GM21526 (cell line): ENCODE measurements around the gene GTF3C1.
"Not testable (repeated sequence)": the region's sequence is repeated elsewhere in the genome, so short reads cannot be mapped to it uniquely, and the experiment has no call there.

Experiments used
- ATAC-seq: cut with Tn5 transposase; IDR thresholded peaks from one replicate; pipeline ENCODE4 v1.9.1; 2021; ENCODE audit warnings: moderate library complexity; ENCODE audit not compliant: unreplicated experiment, low FRiP score

The GTF3C1 gene

DNA sequence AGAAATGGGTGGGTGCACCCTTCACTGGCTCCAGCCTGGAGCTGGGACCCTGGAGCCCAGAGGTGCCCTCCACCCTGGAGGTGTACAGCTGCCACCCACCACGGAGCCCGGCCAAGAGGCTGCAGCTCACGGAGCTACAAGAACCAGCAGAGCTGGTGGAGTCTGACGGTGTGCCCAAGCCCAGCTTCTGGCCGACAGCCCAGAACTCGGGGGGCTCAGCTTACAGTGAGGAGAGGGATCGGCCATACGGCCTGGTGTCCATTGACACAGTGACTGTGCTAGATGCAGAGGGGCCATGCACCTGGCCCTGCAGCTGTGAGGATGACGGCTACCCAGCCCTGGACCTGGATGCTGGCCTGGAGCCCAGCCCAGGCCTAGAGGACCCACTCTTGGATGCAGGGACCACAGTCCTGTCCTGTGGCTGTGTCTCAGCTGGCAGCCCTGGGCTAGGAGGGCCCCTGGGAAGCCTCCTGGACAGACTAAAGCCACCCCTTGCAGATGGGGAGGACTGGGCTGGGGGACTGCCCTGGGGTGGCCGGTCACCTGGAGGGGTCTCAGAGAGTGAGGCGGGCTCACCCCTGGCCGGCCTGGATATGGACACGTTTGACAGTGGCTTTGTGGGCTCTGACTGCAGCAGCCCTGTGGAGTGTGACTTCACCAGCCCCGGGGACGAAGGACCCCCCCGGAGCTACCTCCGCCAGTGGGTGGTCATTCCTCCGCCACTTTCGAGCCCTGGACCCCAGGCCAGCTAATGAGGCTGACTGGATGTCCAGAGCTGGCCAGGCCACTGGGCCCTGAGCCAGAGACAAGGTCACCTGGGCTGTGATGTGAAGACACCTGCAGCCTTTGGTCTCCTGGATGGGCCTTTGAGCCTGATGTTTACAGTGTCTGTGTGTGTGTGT lies 100.9 kb downstream of the GTF3C1 start:
- no peak for ATAC-seq

DNA sequence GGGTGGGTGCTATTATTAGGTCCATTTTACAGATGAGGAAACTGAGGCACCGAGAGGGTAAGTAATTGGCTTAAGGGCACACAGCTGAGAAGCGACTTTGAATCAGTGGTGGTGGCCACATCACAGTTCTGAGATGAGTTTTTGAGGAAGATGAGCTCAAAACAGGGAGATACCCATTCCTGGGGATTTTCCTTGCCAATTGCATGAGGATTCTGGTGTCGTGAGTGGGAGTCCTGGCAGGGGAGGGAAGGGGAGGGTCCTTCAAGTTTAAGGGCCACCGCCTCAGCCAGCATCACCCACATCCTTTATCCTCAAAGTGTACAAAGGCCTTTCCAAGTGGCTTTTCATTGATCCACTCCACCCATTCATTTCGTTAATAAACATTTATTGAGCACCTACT lies 102.4 kb downstream of the GTF3C1 start:
- ATAC-seq: no peak

DNA sequence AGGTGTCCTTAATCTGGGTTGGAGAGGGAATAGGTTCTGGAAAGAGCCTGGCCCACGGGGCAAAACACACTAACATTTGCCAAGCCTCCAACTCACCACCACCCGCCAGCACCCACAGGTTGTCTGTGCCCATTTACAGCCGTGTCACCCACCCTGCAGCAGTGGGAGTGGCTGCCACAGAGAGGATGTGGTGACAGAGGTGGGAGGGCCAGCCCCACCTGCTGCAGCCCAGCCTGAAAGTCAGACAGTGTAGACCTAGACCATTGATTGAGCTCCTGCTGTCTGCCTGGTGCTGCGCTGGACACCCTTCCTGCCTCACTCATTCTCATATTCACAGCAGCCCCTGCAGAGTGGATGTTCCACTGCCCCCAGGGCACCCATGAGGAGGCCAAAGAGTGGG lies 103.0 kb downstream of the GTF3C1 start:
- ATAC-seq: no peak

DNA sequence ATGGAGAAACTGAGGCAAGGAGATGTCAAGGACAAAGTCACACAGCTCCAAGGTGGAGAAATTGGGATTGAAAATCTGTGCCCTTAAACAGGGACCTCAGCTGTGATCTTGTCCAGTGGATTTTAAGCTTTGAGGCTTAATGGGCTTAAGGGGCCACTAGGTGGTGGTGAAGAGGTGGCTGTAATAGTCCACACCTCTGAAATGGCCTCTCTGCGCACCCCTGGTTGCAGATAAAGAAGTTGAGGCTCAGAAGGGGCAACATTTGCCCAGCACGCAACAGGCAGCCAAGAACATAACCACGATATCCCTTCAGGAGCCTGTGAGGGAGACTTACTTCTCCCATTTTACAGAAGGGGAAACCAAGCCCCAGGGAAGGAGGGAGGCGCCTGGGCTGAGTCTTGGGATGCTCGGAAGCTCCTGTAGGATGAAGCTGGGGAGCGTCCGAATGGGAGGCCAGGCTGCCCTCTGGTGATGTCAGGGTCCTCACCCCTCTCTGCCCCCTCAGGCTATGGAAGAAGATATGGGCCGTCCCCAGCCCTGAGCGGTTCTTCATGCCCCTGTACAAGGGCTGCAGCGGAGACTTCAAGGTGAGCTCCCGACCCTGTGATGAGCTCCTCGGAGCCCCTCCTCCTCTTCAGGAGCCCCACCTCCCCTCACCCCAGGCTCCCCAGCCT lies 104.1 kb downstream of the GTF3C1 start:
- ATAC-seq: no peak

DNA sequence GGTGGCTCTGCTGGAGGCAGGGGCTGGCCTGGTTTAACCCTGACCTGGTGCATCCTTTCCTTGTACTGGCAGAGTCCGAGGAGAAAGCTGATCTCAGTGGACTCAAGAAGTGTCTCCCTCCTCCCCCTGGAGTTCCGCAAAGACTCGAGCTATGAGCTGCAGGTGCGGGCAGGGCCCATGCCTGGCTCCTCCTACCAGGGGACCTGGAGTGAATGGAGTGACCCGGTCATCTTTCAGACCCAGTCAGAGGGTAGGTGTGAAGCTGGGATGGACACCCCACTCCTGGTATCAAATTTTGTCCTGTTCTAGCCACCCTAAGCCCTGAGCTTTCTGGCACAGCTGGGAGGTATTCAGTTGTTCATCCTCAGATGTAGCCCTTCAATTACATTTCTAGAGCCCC lies 105.2 kb downstream of the GTF3C1 start:
- no peak for ATAC-seq

DNA sequence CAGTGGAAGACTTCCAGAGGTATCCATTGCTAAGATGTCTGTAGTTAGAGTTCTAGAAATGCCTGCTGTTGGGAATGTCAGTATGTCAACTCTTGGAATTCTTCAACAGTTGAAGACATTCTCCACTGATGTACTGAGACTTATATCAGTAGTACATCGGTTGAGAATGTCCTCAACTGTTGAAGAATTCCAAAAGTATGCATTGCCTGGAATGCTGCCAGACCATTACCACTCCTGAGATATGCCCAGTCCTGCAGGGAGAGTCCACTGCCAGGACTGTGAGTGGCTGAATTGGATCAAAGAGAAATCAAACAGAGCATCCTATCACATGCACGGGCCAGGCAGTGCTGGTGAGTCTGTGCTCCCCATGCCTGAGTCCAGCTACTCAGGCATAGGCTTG lies 105.7 kb downstream of the GTF3C1 start:
- ATAC-seq: no peak

DNA sequence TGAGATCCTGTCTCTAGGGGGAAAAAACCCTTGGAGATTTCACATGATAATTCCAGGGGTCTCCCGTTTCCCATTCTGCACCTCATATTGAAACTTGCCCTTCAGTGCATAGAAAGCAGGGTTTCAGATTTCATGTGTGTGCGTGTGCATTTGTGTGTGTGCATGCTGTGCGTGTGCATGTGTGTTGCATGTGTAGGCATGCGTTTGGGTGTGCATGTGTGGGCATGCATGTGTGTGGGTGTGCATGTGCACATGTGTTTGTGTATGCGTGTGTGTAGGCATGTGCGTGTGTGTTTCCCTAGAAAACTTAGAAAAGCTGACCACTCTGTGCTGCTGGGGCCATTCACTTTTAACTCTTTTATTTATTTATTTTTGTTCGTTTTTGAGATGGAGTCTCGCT lies 107.7 kb downstream of the GTF3C1 start:
- ATAC-seq: no peak

DNA sequence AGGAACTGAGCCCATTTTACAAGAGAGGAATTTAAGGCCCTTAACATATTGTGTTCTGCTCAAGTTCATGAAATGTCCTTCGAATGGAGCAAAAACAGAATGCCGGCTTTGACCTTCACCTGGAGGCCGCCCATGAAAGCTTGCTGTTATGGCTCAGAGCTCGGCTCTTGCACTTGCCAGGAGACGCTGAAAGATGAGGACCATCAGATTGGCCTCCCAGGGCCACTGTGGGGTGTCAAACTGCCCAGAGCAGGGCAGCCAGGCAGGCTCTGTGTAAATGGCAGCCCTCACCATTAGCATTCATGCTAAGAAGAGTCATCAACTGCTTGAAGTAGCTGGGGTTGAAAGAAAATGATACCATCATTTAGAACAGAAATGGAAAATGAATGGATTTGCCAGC lies 108.4 kb downstream of the GTF3C1 start:
- ATAC-seq: no peak

DNA sequence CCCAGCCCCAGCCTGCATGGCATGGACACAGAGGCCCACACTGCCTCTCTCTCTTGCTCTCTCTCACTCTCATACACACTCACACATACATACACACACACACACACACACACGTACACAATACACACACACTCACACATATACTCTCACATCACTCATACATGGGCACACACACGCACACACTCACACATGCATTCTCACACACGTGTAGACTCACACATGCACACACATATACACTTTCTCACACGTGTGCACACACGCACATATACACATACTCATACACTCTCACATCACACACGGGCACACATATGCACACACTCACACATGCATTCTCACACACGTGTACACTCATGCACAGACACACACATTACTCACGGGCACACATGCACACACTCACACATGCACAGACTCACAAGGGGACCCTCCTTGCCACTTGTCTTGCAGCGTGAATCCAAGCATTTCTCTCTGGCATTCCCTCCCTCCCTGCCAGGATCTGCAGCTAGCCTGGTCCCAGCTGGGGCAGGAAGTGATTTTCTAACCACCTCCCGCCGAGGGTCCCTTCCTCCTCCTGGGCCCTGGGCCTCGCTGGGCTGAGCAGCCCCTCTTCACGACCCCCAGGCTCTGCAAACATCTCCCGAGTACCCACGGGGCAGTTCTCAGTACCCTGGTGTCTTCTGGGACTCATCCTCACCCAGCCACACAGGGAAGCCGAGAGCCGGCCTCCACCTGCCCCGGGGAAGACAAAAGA lies 110.3 kb downstream of the GTF3C1 start:
- no peak for ATAC-seq

DNA sequence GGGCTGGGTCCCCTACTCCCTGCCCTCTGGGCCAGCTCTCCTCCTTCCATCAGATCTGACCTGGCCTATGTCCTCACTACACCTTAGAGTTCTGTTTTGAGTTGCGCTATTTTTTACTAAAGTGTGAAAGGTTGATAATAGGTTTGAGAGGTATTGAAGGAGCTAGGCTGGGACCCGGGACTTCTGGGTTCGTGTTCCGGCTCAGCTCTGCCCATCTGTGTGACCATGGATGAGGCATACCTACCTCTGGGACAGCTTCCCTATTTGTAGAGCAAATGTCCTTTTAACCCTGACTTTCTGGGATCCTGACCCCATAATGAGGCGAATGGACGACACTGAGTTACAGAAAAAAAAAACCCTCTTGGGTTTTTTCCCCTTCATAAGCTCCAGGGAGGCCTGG lies 111.8 kb downstream of the GTF3C1 start:
- ATAC-seq: no peak

DNA sequence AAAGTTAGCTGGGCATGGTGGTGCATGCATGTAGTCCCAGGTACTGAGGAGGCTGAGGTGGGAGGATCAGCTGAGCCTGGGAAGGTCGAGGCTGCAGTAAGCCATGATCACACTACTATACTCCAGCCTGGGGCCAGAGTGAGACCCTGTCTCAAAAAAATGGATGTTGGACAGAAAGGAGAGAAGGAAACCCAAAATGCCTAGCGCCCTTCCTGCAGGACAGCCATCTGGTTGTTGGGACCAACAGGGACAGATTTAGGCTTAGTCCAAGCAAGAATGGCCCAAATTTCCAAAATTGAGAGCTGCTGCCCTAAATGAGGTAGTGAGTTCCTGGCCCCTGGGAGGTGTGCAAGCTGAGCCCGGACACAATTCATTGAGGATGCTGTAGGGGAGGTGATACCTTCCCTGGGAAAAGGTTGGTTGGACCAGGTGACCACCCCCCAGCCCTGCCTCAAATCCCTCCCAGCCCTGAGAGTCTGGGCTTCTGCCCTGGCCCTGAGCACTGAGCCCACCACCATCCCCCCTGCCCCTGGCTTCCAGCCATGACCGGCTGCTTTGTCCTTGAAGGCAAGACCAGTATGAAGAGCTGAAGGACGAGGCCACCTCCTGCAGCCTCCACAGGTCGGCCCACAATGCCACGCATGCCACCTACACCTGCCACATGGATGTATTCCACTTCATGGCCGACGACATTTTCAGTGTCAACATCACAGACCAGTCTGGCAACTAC lies 112.6 kb downstream of the GTF3C1 start:
- no peak for ATAC-seq

DNA sequence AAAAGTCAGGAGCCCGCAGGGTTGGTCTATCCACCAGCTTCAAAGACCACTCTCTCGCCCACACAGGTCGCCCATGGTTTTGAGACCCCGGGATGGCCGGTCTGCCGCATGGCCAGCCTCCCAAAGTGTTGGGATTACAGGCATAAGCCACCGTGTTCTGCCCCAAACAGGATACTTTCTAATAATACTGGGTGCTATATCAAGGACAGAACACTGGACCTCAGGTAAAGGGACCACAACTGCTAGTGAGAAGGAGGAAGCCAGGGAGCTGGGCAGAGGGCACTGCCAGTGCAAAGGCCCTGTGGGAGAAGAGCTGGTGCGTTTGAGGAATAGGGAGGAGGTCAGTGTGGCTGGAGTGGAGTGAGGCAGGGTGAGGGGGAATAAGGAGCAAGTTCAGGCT lies 113.6 kb downstream of the GTF3C1 start:
- no peak for ATAC-seq

DNA sequence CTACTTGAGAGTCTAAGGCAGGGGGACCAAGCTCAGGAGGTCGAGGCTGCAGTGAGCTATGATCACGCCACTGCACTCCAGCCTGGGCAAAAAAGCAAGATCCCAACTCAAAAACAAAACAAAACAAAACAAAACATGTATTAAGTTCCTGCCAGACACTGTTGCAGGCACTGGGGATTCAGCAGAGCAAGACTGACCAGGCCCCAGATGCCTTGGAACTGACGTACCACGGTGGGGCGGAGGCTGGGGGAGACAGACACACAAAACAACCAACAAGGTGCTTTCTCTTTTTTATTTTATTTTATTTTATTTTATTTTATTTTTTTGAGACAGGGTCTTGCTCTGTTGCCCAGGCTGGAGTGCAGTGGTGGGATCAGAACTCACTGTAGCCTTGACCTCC lies 114.6 kb downstream of the GTF3C1 start:
- ATAC-seq: not testable (repeated sequence)

DNA sequence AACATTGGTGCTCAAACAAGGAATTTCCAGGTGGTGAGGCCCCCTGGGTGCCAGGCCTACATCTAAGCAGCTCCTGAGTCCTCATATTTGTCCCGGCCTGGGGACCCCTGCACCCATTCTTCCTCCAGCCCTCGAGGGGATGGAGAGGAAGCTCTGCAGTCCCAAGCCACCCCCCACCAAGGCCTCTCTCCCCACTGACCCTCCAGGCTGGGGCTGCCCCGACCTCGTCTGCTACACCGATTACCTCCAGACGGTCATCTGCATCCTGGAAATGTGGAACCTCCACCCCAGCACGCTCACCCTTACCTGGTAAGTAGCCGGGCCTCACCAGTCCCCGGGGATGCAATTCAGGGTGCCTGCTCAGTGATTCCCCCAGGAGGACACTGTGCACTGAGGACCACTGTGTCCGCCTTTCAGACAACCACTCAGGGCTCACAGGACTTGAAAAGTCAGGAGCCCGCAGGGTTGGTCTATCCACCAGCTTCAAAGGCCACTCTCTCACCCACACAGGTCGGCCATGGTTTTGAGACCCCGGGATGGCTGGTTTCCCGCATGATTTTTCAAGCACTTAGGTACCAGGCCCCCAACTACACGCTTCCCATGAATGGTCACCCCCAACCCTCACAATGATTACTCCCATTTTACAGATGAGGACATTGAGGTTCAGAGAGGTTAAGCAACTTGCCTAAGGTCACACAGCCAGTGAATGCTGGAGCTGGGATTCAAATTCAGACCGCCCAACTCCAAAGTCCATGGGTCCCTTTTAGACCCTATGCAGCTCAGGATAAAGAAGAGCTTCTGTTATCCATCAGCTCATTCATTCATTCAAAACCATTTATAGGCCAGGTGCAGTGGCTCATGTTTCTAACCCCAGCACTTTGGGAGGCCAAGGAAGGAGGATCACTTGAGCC lies 115.3 kb downstream of the GTF3C1 start:
- ATAC-seq: no peak

DNA sequence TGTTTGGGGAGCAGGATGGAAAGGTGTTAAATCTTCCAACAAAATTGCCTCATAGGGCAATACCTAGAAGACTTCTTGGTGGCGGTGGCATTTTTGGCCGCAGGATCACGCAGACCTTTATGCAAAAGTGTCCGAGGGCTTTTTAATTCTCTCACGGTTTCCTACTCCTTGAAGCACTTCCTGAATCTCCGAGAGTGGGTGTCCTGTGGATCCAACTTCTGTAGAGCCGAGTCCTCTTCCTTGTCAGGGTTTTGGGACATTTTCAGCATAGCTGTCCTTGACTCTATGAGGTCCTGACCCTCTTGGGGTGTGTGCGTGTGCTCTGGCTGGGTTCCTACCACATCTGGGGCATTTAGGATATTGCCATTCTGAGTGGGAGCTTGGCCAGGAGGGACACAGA lies 116.1 kb downstream of the GTF3C1 start:
- no peak for ATAC-seq

DNA sequence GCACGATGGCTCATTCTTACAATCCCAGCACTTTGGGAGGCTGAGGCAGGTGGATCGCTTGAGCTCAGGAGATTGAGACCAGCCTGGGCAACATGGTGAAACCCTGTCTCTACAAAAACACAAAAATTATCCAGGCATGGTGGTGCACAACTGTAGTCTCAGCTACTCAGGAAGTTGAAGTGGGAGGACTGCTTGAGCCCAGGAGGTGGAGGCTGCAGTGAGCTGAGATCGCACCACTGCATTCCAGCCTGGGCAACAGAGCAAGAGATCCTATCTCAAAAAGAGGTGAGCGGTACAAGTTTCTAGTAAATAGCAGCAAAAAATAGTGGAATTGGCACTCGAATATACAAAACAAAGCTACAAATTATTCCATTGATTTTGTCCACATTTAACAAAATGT lies 116.5 kb downstream of the GTF3C1 start:
- not testable (repeated sequence) for ATAC-seq

DNA sequence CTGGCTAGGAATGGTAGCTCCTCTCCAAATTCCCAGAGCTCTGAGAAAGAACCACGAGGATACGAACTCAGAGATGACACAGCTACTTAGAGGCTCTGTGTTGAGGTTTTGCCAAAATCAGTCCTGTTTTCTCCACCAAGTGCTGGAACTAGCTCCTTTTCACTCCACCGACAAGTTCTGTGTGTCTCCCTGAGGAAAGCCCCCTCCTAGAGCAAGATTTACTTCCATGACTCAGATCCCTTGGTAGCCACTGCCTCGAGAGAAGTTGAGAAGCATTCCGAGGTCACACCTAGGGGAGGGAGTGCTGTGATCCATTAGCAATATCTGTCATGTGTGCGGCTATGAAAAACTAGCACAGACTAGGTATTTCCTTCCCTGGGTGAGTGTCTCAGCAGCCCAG lies 117.2 kb downstream of the GTF3C1 start:
- ATAC-seq: no peak

DNA sequence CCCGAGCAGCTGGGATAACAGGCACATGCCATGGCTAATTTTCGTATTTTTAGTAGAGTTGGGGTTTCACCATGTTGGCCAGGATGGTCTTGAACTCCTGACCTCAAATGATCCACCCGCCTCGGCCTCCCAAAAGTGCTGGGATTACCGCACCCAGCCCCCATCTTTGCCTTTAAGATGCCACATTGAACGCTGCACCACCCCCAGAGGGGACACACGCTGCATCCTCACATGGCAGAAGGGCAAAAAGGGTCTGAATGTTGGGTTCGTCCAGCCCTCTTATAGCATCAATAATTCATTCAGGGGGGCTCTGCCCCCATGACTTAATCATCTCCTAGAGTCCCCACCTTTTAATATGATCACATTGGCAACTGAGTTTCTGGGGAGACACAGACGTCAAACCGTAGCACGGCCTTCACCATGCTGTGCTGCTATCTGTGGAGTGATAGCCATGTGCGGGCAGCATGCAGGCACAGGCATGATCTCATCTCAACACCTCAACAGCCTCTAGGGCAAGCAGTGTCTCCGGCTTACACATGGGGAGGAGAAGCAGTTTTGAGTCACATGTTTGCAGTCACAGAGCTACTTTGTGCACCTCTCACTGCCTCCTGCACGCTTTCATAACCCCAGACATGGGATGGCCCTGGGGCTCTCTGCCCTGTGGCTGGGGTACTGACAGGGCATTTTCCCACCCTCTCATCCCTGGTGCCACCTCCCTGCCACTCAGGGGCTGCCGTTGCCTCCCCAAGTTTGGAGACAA lies 117.8 kb downstream of the GTF3C1 start:
- ATAC-seq: no peak

DNA sequence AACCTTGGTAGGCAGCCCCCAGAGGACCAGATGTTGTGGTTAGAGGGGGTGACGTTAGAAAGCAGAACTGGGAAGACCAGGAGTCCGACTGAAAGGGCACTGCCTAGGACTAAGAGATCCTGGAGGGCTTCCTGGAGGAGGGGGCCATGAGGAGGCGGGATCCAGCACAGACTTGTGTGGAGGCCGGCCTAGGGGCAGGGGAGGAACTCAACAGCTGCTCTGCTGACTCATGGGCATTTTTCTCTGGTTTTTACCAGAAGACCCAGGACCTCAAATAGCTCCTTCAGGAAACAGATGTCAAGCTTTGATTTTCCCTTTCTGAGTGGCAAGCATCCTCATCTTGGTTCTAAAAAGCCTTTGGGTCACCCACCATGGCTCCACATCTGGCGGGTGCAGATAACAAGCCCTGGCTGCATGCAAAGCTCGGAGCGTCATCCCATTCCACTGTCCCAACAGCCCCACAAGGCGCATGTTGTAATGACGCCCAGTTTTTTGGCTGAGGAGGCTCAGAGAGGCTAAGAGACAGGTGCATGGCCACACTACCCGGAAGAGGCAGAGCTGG lies 118.7 kb downstream of the GTF3C1 start:
- no peak for ATAC-seq
